GM18909 (cell line): Measurements from ENCODE around the gene SORCS2.

Source experiments
- ATAC-seq: cut with Tn5 transposase; IDR thresholded peaks from one replicate; pipeline ENCODE4 v1.9.1; 2021; ENCODE audit warnings: mild to moderate bottlenecking; ENCODE audit not compliant: unreplicated experiment, poor library complexity

SORCS2 gene

DNA sequence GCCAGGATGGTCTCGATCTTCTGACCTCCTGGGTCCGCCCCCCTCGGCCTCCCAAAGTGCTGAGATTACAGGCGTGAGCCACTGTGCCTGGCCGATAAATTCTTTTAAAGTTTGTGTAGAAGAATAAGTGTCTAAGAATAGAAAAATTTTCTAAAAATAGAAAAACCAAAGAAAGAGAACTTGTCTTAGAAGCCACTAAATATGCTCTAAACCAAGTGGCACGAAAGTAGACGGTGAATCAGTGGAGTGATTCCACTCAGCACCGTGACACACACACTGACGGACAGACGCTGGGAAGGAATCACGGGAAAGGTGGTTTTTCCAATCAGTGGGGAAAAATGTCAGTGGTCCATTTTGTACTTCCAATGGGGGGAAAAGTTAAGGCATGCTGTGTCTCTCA is 315.0 kb downstream of the SORCS2 start:
- ATAC-seq = no peak

DNA sequence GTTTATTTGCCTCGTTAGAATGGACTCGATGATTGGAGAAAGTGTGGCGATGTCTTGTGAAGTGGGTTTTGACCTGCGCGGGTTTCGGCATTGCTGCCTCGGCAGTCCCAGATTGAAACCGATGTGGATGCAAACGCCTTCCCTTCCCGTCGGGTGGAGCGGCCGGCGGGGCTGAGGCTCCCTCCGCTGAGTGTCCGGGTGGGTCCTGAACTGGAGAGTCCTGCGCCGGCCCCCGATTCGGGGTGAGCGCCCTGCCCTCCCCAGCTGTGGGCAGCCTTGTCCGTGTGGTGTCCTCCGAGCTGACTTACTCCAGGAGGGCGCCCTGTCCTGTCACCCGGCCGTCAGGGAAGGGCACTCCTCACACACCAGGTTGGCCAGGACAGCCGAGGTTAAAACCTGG is 317.7 kb downstream of the SORCS2 start:
- ATAC-seq = no peak

DNA sequence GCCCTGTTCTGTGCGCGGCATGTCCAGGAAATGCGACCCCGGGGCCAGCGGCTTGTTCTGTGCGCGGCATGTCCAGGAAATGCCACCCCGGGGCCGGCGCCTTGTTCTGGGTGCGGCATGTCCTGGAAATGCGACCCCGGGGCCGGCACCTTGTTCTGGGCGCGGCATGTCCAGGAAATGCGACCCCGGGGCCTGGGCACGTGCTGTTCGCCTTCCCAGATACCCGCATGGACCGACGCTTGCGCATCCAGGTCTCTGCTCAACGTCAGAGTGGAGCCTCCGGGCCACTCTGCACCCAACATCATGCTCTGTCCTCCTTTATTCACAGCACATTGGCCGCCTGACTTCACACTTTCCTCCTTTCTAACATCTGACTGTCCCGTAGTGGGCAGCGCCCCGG is 318.2 kb downstream of the SORCS2 start:
- no peak for ATAC-seq

DNA sequence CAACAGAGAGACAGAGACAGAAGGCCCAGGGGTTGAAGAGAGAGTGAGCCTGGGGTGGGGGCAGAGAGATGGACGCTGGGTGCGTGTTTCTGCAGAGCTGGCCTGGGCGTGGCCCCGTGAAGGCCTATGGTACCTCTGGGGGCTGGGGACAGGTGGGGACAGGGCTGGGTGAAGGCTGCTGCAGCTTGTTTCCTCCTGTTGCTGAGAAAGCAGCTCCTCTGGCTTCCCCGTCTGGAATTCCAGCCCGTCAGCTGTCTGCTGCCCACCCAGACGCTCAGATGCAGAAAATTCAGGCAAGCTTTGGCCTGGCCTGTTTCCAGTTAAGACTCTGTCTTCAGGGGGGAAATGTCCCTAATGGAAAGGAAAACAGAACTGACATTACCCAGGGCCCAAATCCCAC is 319.2 kb downstream of the SORCS2 start:
- no peak for ATAC-seq

DNA sequence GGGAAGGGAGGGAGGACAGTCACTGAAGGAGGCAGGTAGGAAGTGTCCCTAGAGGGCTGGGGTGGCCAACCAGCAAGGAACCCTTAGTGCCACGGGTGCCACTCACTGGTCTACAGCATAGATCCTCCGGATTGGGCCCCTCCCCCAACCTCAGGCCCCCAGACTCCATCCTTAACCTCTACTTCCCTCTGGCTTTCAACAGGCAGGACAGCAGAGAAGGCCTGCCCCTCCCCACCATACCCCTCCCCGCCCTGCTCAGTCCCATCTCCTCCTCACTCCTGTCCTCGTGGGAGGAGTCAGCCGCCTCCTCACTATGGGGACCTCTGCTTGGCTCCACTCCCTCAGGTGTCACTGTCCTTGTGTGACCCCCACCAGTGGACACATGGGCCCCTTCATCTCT is 320.1 kb downstream of the SORCS2 start:
- ATAC-seq = no peak

DNA sequence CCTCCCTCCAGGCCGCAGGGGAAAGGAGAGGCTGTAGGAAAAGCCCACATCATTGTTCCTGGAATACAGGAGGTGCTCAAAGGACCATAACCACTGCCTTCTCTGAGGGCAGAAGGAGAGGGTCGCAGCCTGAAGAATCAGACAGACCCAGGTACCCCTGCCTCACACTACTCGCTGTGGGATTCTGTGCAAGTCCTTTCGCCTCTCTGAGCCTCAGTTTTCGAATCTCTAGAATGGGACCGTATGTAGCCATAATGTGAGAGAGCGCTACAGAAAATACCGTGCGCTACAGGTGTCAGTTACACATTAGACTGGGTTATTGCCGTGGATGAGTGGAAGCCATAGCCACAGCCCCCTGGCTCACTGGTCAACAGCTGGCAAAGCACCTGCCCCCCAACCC is 320.6 kb downstream of the SORCS2 start:
- ATAC-seq = no peak

DNA sequence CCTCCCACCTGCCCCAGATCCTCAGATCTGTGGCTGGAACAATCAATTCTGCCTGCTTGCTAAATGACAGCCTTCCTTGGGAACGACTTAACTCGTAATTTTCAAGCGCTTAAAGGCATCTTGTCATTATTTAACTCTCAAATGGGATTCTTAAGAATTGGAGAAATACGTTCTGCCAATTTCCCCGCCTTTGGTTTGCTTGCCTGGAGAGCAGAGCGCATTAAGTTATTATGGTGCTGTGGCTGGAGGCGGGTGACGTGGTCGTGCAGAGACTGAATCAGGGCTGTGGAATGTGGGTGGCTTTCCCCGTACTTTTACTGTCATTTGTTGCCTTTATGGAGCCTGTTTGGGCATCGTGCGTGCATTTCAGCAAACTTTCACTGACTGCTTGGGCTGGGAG is 321.3 kb downstream of the SORCS2 start:
- no peak for ATAC-seq

DNA sequence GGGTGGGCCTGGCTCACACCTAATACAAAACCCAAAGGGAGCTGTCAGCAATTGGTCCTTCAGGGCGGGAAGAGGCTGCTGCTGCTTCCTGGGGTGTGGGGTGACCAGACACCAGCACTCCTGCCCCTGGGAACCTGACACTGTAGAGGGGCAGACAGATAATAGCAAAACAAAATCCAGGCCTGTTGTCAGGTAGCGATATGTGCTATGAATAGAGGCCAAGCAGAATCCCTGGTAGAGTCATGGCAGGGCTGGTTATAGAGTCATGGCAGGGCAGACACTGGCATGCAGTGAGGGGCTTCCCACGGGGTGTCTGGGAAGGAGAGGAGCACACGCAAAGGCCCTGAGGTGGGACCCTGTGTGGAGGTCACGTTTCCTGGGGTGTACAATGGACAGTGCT is 321.9 kb downstream of the SORCS2 start:
- ATAC-seq = no peak

DNA sequence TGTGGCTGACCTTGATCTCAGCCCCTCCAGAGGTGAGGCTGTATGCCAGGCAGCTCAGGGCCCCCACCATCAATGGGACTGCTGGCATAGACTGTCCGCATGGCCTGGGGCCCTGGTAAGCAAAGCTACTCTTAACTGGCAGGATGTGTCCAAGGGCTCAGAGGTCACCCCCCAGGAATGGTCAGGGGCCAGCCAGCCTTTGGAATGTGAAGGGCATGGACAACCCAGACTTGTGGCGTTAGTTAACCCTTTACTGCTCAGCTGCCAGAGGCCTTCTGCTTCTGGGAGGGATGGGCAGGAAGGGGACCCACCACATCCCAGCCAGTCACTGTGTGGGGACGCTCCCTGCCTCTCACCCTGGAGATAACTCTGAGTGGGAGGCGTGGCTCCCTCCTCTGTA is 322.5 kb downstream of the SORCS2 start:
- no peak for ATAC-seq

DNA sequence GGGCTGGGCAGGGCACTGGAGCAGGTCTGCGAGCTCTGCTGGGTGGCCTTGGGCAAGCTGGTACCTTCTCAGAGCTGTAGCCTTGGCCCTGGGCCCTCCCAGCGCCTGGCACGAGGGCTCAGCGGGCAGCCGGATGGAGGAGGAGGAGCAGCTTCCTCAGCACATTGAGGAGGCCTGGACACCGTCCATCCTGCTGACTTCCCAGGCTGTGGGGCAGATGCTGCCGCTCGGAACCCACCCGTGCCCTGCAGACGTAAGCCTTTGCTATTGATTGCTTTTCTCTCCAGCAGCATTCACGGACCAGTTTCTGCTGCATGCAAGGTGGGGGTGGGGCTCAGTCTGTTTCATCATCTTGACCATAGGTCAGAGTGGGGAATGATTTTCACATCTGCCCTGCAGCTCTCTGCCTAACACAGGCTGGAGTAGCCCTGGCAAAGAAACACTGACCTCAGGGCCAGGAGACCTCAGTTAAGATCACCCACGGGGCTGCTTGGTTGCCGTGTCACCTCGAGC is 323.1 kb downstream of the SORCS2 start:
- no peak for ATAC-seq

DNA sequence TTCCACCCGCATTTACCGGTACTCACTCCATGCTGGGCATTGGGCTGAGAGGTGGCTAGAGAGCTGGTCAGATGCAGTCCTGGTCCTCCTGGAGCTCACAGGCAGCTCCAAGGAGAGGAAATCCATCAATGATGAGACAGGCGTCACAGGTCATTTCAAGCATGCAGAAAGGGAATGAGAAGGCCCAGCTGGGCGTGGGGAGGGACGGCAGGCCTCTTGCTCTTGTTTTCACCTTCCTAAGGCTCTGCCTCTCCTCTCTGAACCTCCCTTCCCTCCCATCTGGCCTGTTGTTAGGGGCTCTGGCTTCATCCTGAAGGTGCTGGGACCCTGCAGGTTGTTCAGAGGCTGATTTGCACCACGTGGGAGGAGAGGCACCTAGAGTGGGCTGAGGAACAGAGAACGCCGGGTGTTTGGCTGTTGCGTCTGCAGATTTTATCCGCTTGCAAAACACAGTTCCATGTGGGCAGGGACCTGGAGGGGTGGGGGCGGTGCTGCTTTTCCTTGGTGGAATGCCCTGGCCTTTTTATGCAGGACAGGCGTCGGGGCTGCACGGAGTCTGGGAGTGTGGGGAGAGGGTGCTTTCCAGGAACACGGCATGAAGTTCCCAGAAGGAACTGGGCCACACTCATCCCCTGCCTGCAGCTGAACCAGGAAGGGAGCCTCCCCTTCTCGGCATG is 323.9 kb downstream of the SORCS2 start:
- no peak for ATAC-seq

DNA sequence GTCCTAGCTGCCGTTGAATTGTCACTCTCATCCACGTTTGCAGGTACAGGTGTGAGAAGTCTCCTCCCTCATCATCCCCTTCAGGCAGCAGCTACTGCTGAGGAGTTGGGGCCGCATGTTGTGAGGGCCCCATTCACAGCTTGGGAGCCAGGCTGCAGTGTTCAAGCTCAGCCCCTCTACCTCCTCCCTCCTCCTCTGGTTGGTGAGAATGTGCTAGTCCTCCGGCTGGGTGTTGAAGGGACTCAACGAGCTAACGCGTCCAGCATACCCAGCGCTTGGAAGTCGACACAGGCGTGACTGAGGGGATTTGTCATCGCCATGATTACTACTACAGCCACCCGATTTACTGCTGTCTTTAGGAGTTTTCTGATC is 324.4 kb downstream of the SORCS2 start:
- ATAC-seq = no peak

DNA sequence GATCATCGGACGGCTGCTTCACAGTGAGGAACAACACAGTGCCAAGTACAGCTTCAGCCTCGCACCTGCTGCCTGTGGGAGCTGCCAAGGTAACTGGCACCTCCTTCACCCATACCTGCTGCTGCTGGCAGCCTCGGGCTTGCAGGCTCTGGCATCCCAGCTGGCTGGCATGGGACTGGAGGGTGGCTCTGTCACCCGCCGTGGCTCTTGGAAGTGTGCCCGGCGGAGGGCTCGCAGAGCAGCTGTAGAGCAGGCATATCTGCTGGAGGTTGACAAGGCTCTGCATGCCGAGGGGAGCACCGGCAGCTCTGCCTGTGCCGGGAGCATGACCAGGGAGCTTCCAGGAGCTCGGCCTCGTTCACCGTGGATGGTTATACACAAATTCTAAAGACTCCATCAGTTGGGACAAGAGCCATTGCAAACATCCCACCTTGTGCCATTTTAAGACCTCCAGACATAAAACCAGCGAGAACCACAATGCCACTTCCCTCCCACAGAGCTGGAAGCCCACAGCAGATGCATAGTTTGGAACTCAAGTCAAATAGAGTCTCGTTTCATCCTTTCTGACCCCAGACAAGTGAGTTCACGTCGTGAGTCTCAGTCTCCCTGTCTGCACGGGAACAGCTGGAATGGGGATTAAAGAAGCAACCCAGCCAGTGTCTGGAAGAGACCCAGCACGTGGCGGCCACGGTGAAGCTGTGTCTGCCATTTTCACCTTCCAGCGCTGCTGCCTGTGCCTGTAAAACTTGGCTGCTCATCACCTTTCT is 326.7 kb downstream of the SORCS2 start:
- ATAC-seq = no peak

DNA sequence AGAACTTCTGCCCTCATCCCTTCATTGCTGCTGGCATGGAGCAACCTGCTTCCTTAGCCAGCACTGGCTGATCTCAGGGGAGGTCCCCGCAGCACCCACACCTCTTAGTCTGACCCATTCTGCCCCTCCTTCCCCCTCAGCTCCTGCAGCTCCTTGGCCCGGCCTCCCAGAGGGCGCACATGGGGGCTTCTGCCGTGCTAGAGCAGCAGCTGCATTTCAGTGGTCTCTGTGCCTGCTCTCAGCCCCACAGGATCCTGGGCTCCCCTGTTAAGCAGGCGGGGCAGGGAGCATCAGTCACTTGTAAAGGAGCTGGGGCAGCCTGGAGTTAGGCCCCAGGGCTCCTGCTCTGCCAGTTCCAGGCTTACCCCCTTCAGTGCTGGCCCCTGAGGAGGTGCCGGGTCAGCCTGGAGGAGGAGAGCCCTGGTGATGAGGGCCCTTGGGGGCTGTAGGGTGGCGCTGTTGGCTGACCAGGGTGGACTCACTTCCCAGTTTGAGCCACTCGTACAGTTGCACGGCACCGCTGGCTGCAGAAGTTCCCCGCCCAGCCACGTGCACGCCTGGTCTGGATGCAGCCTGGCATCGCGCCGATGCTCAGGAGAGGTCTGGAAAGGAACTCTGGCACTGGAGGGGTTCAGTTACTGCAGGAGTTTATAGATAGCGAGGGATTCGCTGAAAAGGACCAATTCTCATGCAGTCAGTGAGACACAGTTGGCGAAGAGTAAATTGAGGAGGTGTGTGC is 327.5 kb downstream of the SORCS2 start:
- ATAC-seq = no peak

DNA sequence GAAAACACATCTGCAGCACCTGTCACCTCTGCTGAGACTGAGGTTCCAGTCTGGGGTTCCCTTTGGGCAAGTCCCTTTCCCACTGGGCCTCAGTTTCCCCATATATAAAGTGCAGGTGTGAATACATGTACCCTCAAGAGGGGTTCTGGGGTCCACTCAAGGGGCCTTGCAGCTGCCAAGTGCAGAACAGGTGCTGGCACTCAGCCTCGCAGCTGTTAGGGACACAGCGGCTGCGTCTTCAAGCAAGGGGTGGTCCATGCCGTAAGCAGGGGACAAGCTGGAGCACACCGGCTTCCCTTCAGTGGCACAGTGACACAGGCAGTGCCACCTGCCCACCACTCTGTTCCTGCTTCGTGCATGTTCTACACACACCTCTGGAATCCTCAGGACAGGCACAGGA is 329.3 kb downstream of the SORCS2 start:
- ATAC-seq = no peak

DNA sequence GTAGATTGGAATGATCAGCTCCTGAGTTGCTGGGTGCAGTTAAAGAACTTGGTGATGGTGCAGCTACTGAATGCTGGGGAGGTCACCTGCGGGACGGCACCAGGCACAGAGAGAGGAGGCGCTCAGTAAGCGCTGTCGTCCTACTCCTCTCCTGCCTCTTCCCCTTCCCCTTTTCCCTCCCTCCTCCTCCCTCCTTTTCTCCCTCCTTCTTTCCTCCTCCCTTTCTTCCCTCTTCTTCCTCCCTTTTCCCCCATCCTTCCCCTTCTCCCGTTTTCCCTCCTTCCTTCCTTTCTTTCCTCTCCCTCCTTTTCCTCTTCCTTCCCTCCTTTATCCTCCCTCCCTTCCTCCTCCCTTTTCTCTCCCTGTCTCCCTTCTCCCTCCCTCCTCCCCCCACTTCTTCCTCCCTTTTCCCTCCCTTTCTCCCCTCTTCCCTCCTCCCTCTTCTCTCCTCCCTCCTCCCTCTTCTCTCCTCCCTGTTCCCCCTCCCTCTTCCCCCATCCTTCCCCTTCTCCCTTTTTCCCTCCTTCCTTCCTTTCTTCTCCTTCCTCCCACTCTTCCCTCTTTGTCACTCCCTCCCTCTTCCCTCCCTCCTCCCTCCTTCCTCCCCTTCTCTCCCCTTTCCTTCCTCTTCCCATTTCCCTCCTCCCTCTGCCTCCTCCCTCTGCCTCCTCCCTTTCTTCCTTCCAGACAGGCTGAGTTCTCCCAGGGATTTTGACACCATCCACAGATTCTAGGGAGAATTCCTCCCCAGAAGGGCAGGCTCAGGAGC is 330.3 kb downstream of the SORCS2 start:
- ATAC-seq = no peak

DNA sequence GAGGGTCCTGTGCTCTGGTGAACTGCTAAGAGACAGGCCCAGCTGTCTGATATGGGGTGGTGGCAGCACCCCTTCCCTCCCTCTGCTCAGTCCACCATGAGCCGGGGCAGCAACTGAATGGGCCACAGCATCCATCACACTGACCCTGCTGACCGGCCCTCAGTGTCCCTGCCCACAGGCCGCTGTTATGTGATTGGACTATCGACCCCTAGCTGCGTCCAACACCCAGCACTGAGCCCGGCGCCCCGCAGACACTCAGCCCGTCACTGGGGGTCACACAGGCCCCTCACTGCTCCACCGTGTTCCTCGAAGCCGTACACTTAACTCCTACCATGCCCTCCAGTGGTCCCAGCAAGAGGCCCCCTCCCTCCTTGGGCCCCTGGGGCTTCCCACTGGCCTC is 331.2 kb downstream of the SORCS2 start:
- no peak for ATAC-seq

DNA sequence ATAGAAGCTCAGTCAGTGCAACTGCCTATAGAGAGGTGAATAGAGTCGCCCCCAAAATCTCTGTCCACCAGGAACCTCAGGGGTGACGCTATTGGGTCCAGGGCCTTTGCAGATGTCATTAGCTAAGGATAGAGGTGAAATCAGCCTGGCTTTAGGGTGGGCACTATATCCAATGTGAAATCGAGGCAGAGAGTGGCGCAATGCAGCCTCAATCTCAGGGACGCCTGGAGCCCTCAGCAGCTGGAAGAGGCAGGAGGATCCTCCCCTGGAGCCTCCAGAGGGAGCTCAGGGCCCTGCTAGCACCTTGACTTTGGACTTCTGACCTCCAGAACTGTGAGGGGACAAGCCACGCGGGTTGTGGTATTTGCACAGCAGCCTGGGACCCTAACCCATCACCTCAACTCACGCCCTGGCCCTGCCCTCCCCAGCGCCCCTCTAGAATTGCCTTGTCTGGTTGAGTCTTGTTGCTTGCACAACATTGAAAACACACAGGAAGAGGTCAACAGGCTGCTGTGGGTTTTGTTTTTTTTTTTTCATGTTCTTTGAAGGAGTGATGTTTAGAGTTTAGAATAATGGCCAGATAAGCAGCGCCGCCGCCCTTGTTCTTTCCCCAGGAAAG is 331.8 kb downstream of the SORCS2 start:
- ATAC-seq = no peak

DNA sequence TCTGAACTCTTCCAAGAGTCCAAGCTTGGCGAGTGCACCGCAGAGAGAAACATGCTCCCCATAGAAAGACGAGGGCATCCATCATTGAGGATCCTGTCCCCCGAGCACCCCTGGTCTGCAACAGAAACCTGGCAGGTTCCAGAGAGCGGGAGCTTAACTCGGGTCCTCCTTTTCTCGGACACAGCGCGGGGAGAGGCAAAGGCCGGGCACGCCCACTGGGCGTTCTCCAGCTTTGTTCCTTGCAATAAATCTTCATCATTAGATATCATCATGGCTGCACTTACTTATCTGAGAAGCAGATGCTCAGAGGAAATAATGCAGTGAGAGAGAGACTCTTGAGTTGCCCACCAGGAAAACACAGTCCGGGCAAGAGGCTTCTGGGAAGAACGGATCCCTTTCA is 332.5 kb downstream of the SORCS2 start:
- no peak for ATAC-seq

DNA sequence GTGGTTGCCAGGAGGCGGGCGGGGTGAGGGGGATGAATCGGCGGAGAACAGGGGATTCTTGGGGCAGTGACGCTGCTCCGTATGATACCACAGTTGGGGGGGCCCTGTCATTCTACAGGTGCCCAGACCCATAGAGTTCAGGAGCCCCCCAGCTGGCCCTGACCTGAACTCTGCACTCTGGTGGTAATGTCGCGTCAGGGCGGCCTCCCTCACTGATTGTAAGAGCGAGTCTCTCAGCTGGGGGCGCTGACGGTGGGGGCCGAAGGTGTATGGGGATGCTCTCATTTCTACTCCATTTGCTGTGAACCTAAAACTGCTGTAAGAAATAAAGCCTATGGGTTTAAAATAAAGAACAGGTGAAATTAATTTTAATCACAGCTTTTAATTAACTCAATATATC is 334.2 kb downstream of the SORCS2 start:
- no peak for ATAC-seq
